Measurements from ENCODE around the gene ARRB1.

ARRB1 gene

GRCh38 chr11:75342231-75342918 lies 9.1 kb downstream of the ARRB1 start:
- H3K4me3 ChIP-seq (ENCODE audit: low read length), result no peak overlapping the region
- TF ChIP-seq, protein P1, sequence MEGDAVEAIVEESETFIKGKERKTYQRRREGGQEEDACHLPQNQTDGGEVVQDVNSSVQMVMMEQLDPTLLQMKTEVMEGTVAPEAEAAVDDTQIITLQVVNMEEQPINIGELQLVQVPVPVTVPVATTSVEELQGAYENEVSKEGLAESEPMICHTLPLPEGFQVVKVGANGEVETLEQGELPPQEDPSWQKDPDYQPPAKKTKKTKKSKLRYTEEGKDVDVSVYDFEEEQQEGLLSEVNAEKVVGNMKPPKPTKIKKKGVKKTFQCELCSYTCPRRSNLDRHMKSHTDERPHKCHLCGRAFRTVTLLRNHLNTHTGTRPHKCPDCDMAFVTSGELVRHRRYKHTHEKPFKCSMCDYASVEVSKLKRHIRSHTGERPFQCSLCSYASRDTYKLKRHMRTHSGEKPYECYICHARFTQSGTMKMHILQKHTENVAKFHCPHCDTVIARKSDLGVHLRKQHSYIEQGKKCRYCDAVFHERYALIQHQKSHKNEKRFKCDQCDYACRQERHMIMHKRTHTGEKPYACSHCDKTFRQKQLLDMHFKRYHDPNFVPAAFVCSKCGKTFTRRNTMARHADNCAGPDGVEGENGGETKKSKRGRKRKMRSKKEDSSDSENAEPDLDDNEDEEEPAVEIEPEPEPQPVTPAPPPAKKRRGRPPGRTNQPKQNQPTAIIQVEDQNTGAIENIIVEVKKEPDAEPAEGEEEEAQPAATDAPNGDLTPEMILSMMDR (conservative IDR thresholded peaks at IDR 0.05; ENCODE audit: low read depth, low read length), result no peak
- no peak for DNase-seq (ENCODE audit: low read depth)

DNA sequence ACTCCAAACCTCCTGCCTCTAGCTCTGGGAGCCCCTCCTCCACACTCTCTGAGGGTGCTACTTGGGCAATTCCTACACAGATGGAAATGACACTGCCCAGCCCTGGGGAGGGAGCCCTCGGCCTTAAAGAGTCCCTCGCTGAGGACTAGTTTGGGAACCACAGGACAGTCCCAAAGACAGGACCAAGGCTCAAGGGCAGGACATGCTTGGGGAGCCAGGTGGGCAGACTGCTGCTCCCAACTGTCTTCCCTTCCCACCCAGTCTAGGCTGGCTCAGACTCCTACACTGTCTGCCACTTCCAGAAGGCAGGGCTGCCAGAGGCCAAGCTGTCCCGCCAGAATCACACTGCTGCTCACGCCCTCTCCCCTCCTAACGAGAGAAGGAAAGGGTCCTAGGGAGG lies 9.8 kb downstream of the ARRB1 start:
- H3K4me3 ChIP-seq (ENCODE audit: low read length), result no peak overlapping the region
- TF ChIP-seq, protein P1 (conservative IDR thresholded peaks at IDR 0.05; ENCODE audit: low read depth, low read length), result no peak
- no peak for DNase-seq (ENCODE audit: low read depth)

GRCh38 chr11:75339685-75340409 lies 11.6 kb downstream of the ARRB1 start:
- TF ChIP-seq, protein P1 (conservative IDR thresholded peaks at IDR 0.05; ENCODE audit: low read depth, low read length), result no peak
- H3K4me3 ChIP-seq (ENCODE audit: low read length), result no peak overlapping the region
- no peak for DNase-seq (ENCODE audit: low read depth)

DNA sequence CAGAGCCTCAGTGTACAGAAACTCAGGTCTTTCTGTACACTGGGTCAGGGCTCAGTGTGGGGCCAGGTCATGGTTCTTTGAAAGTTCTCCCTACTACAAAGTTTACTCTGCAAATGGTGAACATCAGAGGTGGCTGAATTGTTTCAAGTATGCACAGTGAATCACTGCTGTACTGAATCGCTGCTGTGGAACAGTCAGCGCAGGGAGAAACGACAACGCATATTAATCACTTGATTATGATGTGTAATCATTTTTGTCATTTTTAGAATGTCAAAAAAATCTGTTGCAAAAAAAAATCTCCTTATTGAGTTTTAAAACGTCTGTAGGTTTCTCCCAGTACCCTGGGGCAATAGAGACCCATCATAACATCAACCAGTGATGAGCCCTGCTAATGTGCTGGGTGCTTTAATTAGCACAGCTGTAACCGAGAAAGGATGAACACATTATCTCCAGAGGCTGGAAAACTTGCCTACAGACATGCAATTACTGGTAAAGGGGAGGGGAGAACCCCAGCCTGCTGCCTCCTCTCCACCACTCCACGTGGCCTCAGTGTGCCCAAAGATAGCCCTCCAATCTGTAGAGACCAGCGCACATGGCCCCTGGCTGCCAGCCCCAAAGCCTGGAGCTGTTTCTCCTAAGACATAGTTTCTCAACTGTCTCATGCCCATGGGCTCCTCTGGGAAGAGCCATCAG lies 12.8 kb downstream of the ARRB1 start:
- H3K4me3 ChIP-seq (ENCODE audit: low read length), result no peak overlapping the region
- TF ChIP-seq, protein P1 (conservative IDR thresholded peaks at IDR 0.05; ENCODE audit: low read depth, low read length), result no peak
- no peak for DNase-seq (ENCODE audit: low read depth)

GRCh38 chr11:75337195-75337654 lies 14.2 kb downstream of the ARRB1 start:
- TF ChIP-seq, protein P1 (conservative IDR thresholded peaks at IDR 0.05; ENCODE audit: low read depth, low read length), result no peak
- H3K4me3 ChIP-seq (ENCODE audit: low read length), result no peak overlapping the region
- no peak for DNase-seq (ENCODE audit: low read depth)

DNA sequence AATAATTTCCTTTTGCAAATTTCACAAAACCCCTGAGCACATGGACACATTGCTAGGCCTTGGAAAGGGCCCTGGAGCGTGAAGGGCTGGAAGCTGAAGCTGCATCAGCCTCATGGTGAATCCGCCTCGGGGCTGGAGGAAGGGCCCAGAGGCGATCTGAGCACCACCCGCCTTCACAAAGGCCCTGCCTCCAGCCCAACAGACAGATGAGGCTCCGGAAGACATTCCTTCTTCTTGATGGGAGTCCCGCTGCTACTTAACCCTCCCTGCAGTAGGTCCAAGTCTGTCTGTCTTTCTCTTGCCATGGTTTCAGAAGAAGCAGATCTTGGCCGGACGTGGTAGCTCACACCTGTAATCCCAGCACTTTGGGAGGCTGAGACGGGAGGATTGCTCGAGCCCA lies 16.5 kb downstream of the ARRB1 start:
- DNase-seq (ENCODE audit: low read depth), result no peak
- no peak overlapping the region for H3K4me3 ChIP-seq (ENCODE audit: low read length)
- TF ChIP-seq, protein P1 (conservative IDR thresholded peaks at IDR 0.05; ENCODE audit: low read depth, low read length), result no peak

Data from retinal pigment epithelial cell (primary cell).